ENCODE measurements around the gene VPS8. TPM values are rescaled to one million over a fixed set of nuclear protein-coding genes. Genes with fewer than 3 reads are reported as not detected.

VPS8 gene
- total and polyA plus RNA-seq, 2 of the 8 experiments (the other 6 are each of a cell fraction or from before 2014, with no cell fraction given): 13.0 to 41.0 TPM

GRCh38 chr3:184889312-184889904, 77.4 kb downstream of the VPS8 start:
- Histone ChIP-seq H3K9ac (replicated peaks in 1 of 4; ENCODE audit: extremely low read depth in 1 of 4, low read depth in 3 of 4, low read length in 3 of 4) (no peak overlapping the region), H3K36me3 (ENCODE audit: control insufficient read depth in 2 of 4, insufficient read depth in 4 of 4, low read length in 3 of 4) (no peaks in the 10 kb centered on the region), H4K5ac (ENCODE audit: insufficient read length, low read depth, low read length) (peak overlapping the region; percentile 15), H4K91ac (replicated peaks; ENCODE audit: insufficient read length, low read length) (no peak overlapping the region), H3K27me3 (replicated peaks in 1 of 4; ENCODE audit: control insufficient read depth in 3 of 4, extremely low read depth in 1 of 4, insufficient read depth in 3 of 4, low read length in 3 of 4) (no peaks in the 10 kb centered on the region), H3K4me2 (ENCODE audit: insufficient read depth in 1 of 2, low read depth in 2 of 2, low read length in 2 of 2) (peak overlapping the region in 1 of 2 experiments; percentile 17; a peak in 2 of 4 replicates), H2BK12ac (ENCODE audit: low read depth, low read length) (no peak overlapping the region), H3K27ac (ENCODE audit: low read depth, low read length) (peak overlapping the region; percentile 60), H4K8ac (ENCODE audit: extremely low read depth, insufficient read depth, low read length) (no peak overlapping the region), H2AK5ac (ENCODE audit: low read depth, low read length) (no peak overlapping the region), H3K4ac (replicated peaks; ENCODE audit: insufficient read length, low read depth, low read length) (no peak overlapping the region), H3K79me2 (ENCODE audit: control insufficient read depth in 1 of 2, insufficient read depth in 2 of 2, low read length in 2 of 2) (no peaks in the 10 kb centered on the region), H4K20me1 (replicated peaks in 1 of 2; ENCODE audit: control insufficient read depth in 1 of 2, insufficient read depth in 2 of 2, low read length in 2 of 2) (no peaks in the 10 kb centered on the region), H3K4me1 (replicated peaks in 1 of 4; ENCODE audit: control insufficient read depth in 3 of 4, insufficient read depth in 4 of 4, low read length in 3 of 4) (peaks cover 0 to 4% (median 2%) of the 10 kb centered on the region in 4 experiments; a peak in 3 of 7 replicates), H3K18ac (ENCODE audit: extremely low read depth, low read length) (no peak overlapping the region), H3K4me3 (ENCODE audit: extremely low read depth in 1 of 4, insufficient read depth in 2 of 4, low read depth in 3 of 4, low read length in 4 of 4) (no peak overlapping the region), H3K79me1 (ENCODE audit: low read depth, low read length) (no peaks in the 10 kb centered on the region), H2AFZ (ENCODE audit: low read length) (no peak overlapping the region), H2BK20ac (ENCODE audit: low read length) (no peak overlapping the region), H3K9me3 (ENCODE audit: insufficient read depth in 2 of 2, low read depth in 1 of 2, low read length in 1 of 2) (no peaks in the 10 kb centered on the region), H3K56ac (replicated peaks; ENCODE audit: insufficient read length, low read depth, low read length) (no peak overlapping the region), H2BK5ac (ENCODE audit: low read depth, low read length) (no peak overlapping the region), H2BK15ac (ENCODE audit: low read length) (no peak overlapping the region), H3K23me2 (ENCODE audit: low read depth, low read length) (no peaks in the 10 kb centered on the region), H3K23ac (ENCODE audit: insufficient read length) (no peak overlapping the region), H2BK120ac (replicated peaks; ENCODE audit: low read depth, low read length) (no peak overlapping the region), H3K14ac (ENCODE audit: insufficient read length) (no peak overlapping the region)
- ChIA-PET POLR2A (ENCODE audit: partially characterized antibody) (interaction anchor here (0.6 to 1.0 kb wide), 2 partner anchors 10 to 19 kb away, joined by 4 read pairs; no protein-coding TSS in a partner anchor), CTCF (ENCODE audit: partially characterized antibody) (interaction anchor here (1.0 to 3.2 kb wide), 4 partner anchors 12 to 81 kb away, joined by 3 to 10 read pairs (median 6); no protein-coding TSS in a partner anchor)
- DNase-seq (ENCODE audit: low read depth in 1 of 2, low spot score in 2 of 2): no peak
- WGBS, 2 experiments (ENCODE audit: extremely low coverage in 1 of 2, insufficient coverage in 1 of 2, insufficient read length in 1 of 2, insufficient replicate concordance in 2 of 2, low coverage in 1 of 2, low lambda C conversion rate in 2 of 2, missing lambda C conversion rate in 1 of 2): 71% methylated on average over 6 of the region's 6 CpGs; no CpG with 5 or more reads in 1 of the 2 experiments
- peak; percentile 42 for FAIRE-seq
- TF ChIP-seq BACH1 (IDR thresholded peaks at IDR 0.05; ENCODE audit: low read length): no peak
- no peak for TF ChIP-seq SP4 (IDR thresholded peaks at IDR 0.05; ENCODE audit: low read length)
- TF ChIP-seq SP1 (IDR thresholded peaks at IDR 0.05; ENCODE audit: low read depth, low read length): peak; percentile 81
- no peak for TF ChIP-seq BRCA1 (IDR thresholded peaks at IDR 0.05; ENCODE audit: low read depth, low read length)
- no peak for TF ChIP-seq TAF1 (IDR thresholded peaks at IDR 0.05; ENCODE audit: low read depth, low read length)
- no peak for TF ChIP-seq MAFK (IDR thresholded peaks at IDR 0.05; ENCODE audit: low read depth, low read length)
- no peak for TF ChIP-seq CBX8 (IDR thresholded peaks at IDR 0.05; ENCODE audit: borderline replicate concordance, low read depth, low read length)
- TF ChIP-seq CBX5 (IDR thresholded peaks at IDR 0.05; ENCODE audit: low read depth, low read length): no peak
- no peak for TF ChIP-seq YY1 (IDR thresholded peaks at IDR 0.05; ENCODE audit: low read depth, low read length)
- peak; percentile 78; the same call in 1 of the 2 replicates for TF ChIP-seq RBBP5 (IDR thresholded peaks at IDR 0.05; ENCODE audit: borderline replicate concordance, low read depth, low read length)
- no peak for TF ChIP-seq NRF1 (IDR thresholded peaks at IDR 0.05; ENCODE audit: low read depth, low read length)
- TF ChIP-seq TBP (IDR thresholded peaks at IDR 0.05; ENCODE audit: low read depth, low read length): no peak
- no peak for TF ChIP-seq RFX5 (IDR thresholded peaks at IDR 0.05; ENCODE audit: borderline replicate concordance, low read depth, low read length)
- TF ChIP-seq TEAD4 (IDR thresholded peaks at IDR 0.05; ENCODE audit: low read depth, low read length): peak; percentile 56; the same call in 1 of the 2 replicates
- peak; percentile 89 for TF ChIP-seq ASH2L (IDR thresholded peaks at IDR 0.05; ENCODE audit: low read length)
